CD4-positive, alpha-beta T cell treated with Interleukin-6 at 100 ng/mL for 8 hours (primary cell): Measurements from ENCODE around the gene PEX16.

Experiments used
- DNase-seq: peaks from one replicate; pipeline ENCODE4 v3.0.0-alpha.2; 2020; ENCODE audit warnings: mixed read lengths, low spot score

The PEX16 gene

DNA sequence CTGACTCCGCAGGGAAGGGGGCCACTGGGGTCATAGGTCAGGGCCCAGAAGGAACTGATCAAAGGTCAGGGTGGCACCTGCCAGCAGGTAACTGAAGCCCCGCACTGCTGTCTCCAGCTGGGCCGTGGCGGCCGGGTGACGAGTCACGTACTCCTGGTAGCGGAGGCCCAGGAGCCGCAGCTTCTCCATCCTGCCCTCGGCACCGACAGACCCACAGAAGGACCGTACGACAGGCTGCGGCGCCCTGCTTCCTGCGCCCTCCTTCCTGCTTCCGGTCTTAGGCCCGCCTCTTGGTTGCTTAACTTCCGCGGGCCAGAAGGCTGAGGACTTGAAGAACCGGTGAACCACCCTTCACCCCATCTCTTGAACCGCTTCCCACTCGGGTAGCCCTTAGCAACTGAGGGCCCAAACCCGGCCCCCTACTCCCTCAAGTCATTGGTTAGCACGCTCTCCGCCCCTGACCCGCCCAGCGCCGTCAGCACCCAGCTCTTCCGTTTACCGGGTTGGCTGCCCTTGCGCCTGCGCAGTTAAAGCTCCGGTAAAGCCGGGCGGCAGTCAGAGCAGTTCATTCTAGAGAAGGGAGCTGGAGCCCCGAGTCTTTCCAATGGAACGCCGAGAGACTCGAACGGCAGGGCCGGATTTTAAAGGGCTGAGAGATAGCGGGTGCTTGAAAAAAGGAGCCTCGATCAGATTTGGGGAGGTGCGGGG, at the start of gene PEX16:
PEX16 (minus strand) TSS at position 255 of the 708 bp plus-strand sequence; CDS start at position 189, 66 bp downstream.
- peak; percentile 98 for DNase-seq

DNA sequence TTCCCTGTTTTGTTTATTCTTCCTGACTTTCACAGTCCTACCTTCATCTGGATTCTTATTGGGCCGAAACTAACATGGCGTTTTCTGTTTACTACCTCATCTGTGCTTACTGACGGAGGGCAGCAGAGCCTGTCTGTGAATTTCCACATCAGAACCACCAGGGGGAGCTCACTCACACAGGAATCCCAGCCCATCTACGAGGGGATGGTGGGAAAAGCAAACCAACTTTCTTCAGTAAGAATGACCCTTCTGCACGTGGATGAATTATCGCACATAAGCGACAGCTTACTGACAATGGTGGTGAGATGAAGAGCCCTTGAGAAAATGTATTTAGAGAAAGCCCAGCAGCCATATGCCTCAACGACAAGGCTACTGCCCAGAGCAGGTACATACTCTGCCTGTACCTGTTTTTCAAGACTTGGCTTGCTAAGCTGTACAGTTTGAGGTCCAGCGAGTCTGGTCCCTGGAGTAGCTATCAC, 47.3 kb upstream of the PEX16 start:
- peak; percentile 63 for DNase-seq

DNA sequence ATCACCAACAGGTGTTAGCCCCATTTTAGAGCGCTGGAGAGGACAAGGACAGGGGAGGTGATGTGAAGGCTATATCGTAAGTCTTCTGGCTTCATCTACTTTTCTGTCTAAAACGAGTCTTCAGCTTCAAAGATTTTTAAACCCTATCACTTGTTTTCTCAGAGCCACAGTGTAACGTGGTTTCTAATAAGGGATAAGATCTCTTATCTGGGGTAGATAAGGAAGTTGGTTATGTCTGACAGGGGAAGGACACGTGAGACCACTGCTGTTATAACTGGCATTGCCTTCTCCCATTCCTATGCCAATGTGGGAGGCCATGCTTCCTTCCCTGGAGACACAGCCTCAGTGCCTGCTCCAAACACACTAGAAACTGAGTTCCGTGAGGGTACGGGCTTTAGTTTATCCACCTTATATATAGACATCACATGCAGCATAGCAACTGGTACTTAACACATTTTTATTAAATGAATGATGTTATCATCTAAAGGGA, 44.1 kb upstream of the PEX16 start:
- DNase-seq: no peak

DNA sequence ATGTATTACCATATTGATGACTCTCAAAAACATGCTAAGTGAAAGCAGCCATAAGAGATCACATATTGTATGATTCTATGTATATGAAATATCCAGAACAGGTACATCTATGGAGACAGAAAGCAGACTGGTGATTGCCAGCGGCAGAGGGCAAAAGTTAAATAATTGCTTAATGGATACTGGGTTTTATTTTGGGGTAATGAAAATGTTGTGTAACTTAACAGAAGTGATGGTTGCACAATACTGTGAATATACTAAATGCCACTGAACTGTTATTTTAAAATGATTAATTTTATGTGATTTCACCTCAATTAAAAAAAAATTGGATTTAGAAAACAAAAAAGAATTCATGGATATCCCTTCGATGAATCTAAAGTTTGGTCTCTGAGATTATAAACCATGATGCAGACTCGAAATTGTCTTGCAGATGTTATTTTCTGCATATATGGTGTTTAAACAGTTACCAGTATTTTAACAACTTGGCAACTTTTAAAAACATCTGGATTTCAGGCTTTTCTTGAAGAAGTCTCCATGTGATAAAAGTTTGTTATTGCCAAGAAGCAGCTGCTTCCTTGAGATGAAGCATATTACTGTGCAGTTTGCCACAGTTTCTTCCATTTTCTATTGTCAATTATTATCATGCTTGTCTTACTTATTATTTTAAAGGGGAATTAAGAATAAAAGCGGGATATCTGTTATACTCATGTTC, 42.9 kb upstream of the PEX16 start:
- DNase-seq: no peak

DNA sequence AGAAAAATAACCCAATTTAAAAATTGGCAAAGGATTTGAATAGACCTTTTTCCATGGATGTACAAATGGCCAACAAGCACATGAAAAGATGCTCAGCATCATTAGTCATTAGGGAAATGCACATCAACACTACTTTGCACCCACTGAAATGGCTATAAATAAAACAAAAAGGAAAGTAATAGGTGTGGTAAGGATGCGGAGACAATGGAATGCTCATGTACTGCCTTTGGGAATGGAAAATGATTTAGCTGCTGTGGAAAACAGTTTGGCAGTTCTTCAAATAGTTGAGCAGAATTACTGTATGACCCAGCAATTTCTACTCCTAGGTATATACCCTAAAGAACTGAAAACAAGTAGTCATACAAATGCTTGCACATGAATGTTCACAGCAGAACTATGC, 42.2 kb upstream of the PEX16 start:
- no peak for DNase-seq

DNA sequence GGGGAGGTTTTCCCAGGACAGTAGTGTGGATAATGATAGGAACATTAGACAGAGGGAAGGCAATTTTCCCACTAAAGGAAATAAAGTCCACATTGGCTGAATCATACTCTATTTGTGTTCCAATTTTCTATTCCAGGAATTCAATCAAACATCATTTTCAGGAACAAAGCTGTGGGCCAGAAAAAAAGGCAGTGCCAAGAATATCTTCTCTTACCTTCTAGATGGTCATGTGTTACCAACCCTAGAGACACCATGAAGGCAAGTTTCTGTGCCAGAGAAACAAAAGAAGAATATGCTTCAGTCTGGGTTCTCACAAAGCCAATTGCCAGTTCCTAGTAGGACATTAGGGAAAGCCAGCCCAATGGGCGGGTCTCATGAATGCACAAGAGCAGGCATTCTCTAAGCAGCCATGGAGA, 32.3 kb upstream of the PEX16 start:
- DNase-seq: no peak

DNA sequence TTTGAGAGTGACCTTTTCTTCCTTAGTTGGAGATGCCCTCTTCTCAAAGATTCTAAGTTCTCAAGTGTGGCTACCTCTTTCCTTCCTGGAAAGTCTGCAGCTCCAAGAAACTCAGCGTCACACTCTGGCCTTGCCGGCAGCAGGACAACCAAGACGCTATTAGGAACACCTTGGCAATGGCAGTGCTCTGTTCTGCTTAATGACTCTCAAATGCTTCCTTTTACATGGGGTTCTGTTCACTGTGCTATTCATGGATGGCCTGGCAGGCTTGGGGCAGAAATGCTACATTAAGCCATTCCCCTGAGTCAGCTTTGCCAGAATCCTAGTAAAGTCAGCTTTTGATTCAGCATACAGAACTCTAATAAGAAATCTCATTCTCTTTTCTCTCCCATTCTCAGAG, 30.7 kb upstream of the PEX16 start:
- DNase-seq: no peak

DNA sequence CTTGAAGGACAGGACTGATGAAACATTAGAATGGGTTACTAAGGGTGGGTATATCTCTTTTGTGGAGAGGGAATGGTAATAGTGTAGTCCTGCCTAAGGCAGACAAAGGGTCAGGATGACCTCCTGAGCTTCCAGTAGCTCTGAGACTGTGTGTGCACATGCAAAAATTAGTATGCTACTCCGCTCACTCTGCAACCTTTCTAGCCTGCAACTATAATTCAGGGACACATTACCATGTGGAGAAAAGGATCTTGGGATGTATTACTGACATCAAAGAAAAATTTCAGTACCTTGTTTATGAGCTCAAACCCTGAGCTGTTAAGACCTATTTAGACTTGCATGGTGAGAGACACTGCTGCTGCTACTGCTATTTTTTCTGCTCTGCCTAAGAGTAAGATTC, 30.2 kb upstream of the PEX16 start:
- no peak for DNase-seq

DNA sequence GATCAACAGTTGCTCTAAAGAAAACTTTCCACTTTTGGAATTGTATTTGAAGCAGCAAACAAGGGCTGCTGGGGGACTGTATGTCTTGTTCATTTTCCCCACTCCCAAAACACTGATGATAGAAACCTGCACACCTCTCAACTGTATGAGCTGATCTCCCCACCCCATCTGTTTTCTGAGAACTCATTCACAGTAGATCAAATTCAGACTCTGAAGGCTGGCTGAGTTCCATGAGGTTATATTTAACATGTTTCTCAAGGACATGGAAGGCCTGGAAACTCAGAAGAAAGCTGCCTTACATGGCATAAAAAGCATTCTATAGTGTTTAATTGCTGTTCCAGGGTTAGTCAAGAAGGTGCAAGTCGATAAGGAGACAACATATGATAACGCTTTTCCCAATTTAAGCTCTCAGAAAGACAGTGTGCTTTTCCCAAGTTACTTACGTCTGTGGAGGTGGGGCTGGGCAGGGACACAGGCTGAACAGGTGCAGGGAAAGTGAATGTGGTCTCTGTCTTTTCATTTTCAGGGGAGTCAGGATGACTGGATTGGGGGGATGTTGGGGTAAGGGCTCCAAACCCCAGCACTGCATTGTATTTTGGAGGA, 27.8 kb upstream of the PEX16 start:
- DNase-seq: no peak

DNA sequence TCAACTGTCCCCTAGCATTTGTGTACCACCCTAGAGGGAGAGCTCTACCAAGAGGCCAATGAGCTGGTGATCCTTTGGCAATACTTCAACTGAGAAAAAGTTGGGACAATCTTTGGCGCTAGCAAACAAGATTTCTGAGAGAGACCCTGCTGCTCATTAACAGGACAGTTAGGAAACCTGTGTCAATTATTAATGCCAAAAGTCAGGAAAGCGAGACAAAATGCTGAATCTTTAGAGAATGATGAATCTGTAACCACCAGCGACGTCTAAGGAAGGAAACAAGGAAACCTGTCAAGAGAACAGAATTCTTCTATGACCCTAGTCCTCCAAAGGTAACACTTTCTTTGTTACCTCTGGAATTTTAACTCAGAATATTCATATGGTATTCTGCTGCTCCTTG, 24.7 kb upstream of the PEX16 start:
- no peak for DNase-seq

DNA sequence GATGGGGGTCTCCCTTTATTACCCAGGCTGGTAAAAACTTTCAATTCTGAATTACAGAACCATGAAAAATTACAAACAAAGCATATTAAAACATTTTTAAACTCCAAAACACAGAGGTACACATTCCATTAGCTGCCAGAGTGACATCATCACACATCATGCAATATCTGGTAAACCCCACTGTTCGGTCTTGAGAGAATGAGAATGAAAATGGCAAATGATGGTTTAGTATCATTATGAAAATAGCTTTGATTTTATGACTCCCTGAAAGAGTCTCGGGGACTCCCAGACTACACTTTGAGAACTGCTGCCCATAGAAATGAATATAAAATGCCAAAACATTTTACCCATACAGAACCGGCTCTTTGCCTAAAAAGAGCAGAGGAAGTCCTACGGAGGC, 23.6 kb upstream of the PEX16 start:
- no peak for DNase-seq

DNA sequence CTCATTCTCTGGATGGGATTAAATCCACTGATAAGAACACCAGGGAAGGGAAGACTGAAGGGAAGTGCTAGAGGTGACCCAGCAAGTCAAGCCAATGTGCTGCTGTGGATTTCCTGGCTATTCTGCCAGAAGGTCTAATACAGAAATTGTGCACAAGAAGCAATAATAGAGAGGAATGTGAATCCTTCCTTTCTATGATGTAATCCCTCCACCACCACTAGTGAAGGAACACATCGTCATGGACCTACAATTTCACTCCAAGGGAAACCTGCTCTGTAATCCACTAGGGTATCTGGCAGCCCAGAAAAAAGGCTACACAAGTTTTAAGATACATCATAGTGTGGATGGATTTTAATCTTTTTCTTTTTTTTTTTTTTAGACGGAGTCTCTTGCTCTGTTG, 22.2 kb upstream of the PEX16 start:
- DNase-seq: no peak

DNA sequence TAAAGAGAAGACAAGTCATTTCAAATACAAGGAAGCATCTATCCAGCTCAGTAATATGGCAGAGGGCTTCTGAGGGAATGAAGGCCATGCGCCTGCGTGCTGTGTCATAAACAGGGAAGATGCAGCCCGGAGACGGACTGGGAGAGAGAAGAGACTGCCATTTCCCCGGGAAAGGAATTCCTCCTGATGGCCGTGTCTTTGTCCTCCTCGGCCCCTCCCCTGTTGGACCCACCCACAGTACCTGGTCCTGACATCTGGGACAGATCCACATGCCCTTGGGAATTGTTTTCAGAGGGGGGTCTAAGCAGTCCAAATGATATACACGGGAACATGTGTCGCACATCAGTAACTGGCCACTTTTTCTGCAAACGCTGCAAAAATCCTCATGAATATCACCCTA, 20.2 kb upstream of the PEX16 start:
- no peak for DNase-seq

DNA sequence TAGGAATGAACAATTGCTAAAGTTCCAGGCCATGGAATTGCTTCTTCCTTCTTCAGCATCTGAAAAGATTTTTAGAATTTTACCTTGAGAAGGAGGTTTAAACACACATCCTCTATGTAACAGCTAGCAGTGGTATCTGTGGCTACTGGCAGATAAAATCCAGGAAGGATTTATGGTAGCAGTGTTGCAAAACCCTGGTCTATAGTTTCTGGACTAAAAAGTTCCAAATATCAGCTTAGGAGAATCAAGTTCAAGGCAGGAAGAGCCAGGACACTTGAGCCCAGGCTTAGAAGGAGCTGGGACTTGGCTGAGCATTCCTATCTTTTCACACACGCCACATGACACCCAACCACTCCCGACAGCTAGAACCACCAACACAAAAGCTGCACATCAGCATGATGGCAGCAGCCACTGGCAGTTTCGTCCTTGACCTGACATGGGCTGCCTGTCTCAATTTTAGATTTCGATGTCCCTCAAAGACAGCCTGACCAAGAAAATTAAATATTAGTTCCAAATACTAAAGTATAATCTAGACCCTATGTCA, 18.9 kb upstream of the PEX16 start:
- no peak for DNase-seq

DNA sequence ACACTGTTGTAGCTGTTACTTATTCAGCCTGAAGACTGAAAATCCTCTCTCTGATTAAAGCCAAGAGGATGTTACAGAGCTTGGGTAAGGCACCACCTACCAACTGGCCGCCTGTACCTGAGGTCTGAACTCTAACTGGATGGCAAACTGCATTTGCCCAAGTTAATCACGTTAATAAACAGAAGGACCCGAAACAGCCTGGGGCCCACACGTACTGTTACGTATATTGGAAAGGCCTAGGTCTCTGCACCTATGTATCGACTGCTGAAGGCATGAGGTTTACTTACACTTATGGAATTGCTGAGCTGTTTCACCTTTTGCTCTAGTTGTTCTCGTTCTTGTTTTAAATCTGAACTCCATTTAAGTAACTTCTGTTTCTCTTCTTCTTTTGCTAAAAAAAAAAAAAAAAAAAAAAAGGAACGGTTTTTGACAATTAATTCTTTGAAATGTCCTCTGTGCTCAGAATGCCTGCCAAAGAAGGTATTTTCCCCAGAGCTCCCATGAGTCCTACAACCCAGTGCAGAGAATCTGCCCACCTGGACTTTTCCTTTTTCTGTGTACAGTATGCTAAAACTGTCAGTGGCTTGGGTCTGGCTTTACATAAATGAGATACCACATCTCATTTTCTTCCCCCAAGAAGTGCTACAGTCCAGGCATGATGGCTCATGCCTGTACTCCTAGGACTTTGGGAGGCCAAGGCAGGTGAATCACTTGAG, 17.8 kb upstream of the PEX16 start:
- no peak for DNase-seq

DNA sequence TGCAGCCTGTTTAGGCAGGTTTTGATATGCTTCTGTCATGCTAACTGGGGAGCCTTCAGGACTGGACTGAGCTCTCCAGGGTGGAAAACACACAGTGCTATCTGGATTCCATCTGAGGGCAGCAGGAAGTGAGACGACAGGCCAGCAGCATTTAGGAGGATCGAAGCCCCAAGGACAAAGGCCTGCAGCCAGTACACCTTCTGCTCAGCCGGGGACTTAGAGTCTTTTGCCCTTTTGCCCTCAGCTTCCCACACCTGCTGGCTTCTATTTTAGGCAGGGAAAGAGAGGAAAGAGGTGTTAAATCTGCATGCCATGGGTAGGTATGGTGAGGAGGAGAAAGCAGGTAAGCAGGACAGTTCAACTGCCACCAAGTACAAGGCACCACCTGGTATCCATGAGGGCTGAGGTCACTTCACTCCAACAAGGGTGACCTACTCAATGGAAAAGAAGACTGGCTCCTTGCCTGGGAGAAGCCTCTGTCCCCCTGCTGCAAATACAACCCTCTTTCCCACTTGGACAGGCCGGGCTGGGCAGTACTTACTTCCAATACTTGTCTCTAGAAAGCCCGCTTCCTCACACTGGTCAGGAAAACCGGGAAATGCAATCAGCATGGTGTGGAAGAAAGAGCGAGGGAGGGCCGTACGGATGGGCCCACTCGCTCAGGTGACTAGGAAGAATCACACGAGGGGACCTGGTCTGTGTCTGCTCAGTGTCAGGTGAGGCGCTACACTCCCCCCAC, 17.1 kb upstream of the PEX16 start:
- DNase-seq: no peak

DNA sequence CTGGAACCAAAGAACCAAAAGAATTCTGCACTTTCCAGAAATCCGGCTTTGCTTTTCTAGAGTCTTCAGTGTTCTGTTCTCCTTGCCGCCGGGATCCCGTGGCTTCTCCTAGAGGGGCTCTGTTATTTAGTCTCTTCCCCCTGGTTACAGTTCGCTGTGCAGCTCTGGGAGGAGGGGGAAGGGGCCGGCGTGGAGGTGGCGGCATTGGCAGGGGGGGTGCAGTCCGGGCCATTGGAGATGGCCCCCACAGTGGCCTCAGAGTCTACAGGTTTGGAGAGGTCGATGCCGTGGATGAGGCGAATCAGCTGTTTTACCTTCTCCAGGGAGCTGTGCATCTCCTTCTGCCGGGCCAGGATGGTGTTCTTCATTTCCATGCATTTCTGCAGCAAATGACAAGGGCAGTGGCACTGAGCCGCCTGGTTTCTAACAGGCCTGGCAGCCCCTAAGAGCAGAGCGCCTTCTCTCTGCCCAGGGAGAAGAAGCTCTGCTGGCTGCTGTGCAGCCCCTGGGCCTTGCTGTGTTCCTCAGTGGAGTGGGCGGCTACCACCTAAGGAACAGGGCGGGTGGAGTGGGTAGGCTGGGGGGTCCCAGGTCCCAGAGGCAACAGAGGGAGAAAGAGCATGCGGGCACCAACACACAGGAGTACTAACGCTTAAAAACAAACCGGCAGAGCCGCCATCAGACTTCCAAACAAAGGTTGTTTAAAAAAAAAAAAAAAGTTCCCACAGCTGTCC, 16.3 kb upstream of the PEX16 start:
- no peak for DNase-seq

DNA sequence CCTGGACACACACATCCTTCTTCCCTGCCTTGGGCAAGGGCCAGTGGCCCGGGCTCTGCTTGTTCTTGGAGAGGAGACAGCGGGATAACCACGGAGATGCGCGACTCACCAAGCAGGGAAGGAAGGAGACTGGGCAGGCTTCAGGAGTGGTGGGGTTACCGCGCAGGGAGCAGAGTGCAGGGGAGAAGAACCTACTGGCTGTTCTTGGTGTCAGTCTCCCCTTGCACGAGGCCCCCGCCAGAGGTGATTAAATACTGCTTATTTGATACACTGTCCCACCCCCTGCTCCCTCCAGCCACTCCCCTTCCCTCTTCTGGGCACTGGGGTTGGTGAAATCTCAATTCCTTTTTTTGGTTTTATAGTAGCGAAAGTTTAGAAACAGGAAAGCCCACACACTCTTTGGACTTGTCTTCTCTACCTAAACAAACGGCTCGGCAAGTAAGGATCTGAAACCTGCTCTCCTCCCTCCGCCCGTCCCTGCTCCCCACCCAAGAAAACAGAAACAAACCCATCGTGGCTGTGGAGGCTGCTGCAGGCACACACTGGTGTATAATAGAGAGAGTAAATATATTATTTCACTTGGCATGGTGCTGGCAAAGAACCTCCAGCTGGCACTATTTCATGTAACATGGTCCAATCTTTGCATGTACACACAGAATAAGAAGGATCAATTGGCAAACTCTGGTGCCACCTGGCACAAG, 15.6 kb upstream of the PEX16 start:
- no peak for DNase-seq

DNA sequence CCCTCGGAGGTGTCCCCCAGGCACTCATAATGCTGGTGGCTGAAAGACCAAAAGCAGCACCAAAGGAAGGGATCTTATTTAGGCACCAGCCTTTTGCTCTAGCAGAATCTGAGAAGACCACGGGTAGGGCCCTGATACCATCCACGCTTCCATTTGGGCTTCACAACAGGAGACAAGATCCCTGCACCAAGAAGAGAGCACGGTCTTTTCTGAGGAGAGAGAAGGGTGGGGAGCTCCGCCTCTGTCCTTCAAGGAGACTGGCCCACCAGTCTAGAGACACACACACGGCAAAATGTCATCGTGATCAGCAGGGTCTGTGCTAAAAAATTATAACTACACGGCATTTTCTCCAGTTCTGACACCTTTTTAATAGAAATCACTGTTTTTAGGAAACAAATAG, 14.5 kb upstream of the PEX16 start:
- no peak for DNase-seq

DNA sequence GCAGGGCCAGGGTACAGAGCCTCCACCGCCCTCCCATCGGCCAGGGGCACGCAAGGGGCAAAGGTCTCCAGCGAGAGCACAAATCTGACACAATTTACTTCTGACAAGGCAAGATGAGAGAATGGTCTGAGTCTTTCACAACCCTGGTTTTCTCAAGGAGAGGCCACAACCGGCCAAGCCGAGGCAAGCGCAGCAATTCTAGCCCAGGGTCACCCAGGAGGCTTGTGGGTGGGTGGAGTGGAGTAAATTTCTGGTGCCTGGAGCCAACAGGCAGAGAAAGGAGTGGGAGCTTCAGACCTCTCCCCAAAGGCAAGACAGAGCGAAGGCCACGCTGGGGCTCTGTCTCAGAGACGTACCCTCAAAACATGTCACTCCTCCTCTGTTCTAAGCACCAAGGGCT, 14.1 kb upstream of the PEX16 start:
- no peak for DNase-seq
